GM12892 (cell line): ENCODE data around the gene OR6J1. TPM values are rescaled to one million over a fixed set of nuclear protein-coding genes. Genes with fewer than 3 reads are reported as not detected.
A peak's percentile ranks its signal among the peaks of the same experiment; 100 is the strongest.
"Not testable (repeated sequence)": the region's sequence is repeated elsewhere in the genome, so short reads cannot be mapped to it uniquely, and the experiment has no call there.

ENCODE experiments used
- DNase-seq: peaks from one replicate; pipeline ENCODE4 v3.0.0; 2011; ENCODE audit not compliant: insufficient read length
- FAIRE-seq: peaks from 2 replicates; lab custom pipeline; 2011; peaks lifted over from hg19 to GRCh38; lab: Jason Lieb, UNC
- POLR2A ChIP-seq: IDR thresholded peaks from 2 replicates; pipeline ENCODE4 v1.6.1; 2011; ENCODE audit warnings: low read depth, low read length, control low read depth
- POLR2AphosphoS5 ChIP-seq: IDR thresholded peaks from 2 replicates; pipeline ENCODE4 v1.6.1; 2011; ENCODE audit warnings: low read depth, low read length, control low read depth
- TAF1 ChIP-seq: IDR thresholded peaks from 2 replicates; pipeline ENCODE4 v1.6.1; 2011; ENCODE audit warnings: low read depth, mild to moderate bottlenecking, control low read depth, low read length, borderline replicate concordance
- polyA plus RNA-seq: library from polyadenylated mRNA; unstranded; fragments of >200 nt; gene quantifications from one replicate; pipeline ENCODE4 v1.2.1, GENCODE V29; 2012; ENCODE audit warnings: missing spikeins, inconsistent platforms; ENCODE audit not compliant: missing spikeins

OR6J1 gene
- polyA plus RNA-seq: not detected

DNA sequence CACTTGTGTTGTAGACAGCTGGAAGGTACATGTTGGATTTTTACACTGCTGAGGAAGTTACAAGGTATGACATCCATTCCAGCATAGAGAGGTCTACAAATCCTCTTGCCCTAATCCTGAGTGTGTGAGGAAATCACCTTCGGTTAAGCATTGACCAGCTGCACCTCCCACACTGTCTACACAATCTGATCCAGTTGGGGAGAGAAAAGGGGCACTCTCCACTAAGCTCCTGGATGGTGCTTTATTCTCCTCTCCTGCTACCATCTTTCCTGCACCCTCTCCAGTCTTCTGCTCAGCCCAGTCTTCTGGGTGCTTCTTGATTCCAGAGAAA lies at the start of gene OR6J1:
Gene OR6J1 (minus strand): TSS at position 48 of the 331 bp plus-strand sequence. CDS start 9,541 bp downstream, outside the sequence.
- DNase-seq (no peak), FAIRE-seq (no peak)
- TF ChIP-seq POLR2AphosphoS5 (no peak), POLR2A (no peak), TAF1 (no peak)

DNA sequence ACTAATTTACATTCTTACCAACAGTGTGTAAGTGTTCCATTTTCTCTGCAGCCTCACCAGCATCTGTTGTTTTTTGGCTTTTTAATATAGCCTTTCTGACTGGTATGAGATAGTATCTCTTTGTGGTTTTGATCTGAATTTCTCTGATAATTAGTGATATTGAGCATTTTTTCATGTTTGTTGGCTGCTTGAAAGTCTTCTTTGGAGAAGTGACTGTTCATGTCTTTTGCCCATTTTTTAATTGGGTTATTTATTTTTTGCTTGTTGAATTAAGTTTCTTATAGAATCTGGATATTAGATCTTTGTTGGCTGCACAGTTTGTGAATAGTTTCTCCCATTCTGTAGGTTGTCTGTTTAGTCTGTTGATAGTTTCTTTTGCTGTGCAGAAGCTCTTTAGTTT lies 48.0 kb upstream of the OR6J1 start:
- TF ChIP-seq TAF1: no peak
- TF ChIP-seq POLR2AphosphoS5: no peak
- TF ChIP-seq POLR2A: no peak
- FAIRE-seq (no peak), DNase-seq (no peak)

DNA sequence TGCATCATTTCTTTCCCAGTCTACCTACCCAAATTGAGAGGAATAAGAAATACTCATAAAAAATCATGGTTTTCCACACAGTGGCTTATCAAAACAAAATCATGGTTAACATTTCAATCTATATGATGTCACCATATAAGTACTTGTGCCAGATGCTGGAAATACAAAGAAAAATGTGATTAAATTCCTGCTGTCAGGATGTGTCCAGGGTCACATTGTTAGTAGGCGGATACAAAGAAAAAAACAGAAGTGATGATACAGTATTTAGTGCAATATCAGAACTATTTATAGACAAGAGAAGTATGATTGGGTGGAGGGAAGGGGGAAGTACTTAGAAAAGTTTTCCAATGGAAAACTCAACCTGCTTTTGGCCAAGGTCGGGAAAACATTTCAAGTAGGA lies 47.0 kb upstream of the OR6J1 start:
- DNase-seq (no peak), FAIRE-seq (no peak)

DNA sequence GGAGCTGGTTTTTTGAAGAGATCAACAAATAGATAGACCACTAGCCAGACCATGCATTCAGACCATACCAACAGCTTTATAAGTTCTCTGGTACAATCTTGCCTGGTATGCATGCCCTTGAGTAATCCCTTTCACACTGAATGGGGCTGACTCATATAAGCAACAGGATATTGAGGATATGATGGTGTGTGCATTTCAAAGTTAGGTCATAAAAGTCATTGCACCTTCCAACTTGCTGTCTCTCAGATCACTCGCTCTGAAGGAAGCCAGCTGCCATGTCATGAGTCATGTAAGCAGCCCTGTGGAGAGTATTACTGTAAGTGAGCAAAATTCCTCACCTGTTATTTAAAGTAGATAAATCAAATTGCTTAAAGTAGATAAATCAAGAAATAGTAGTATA lies 45.0 kb upstream of the OR6J1 start:
- TF ChIP-seq POLR2AphosphoS5 (no peak), TAF1 (no peak), POLR2A (no peak)
- no peak for FAIRE-seq
- no peak for DNase-seq

More for the DNA sequence above, 47.0 kb upstream of the OR6J1 start:
- TF ChIP-seq TAF1 (no peak), POLR2AphosphoS5 (no peak), POLR2A (no peak)

DNA sequence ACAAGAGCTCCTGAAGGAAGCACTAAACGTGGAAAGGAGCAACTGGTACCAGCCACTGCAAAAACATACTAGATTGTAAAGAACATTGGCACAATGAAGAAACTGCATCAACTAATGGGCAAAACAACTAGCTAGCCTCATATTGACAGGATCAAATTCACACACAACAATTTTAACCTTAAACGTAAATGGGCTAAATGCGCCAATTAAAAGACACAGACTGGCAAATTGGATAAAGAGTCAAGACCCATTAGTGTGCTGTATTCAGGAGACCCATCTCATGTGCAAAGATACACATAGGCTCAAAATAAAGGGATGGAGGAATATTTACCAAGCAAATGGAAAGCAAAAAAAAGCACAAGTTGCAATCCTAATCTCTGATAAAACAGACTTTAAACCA lies 43.8 kb upstream of the OR6J1 start:
- not testable (repeated sequence) for FAIRE-seq, DNase-seq

DNA sequence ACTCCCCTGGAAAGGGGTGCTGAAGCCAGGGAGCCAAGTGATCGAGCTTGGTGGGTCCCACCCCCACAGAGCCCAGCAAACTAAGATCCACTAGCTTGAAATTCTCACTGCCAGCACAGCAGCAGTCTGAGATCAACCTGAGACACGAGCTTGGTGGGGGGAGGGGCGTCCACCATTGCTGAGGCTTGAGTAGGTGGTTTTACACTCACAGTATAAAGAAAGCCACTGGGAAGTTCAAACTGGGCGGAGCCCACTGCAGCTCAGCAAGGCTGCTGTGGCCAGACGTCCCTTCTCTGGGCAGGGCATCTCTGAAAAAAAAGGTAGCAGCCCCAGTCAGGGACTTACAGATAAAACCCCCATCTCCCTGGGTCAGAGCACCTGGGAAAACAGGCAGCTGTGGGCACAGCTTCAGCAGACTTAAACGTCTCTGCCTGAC lies 42.0 kb upstream of the OR6J1 start:
- not testable (repeated sequence) for DNase-seq, FAIRE-seq

DNA sequence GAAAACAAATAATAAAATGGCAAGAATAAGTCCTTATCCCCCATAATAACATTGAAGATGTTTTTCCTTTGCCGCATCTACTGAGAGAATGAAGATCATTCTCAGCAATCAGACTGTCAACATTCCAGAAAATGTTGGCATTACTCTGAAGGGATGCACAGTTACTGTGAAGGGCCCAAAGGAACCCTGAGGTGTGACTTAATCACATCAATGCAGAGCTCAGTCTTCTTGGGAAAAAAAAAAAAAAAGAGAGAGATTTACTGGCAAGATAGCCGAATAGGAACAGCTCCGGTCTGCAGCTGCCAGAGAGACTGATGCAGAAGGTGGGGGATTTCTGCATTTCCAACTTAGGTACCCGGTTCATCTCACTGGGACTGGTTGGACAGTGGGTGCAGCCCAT lies 41.3 kb upstream of the OR6J1 start:
- FAIRE-seq (no peak), DNase-seq (no peak)
- no peak for TF ChIP-seq POLR2A
- TF ChIP-seq POLR2AphosphoS5: no peak

DNA sequence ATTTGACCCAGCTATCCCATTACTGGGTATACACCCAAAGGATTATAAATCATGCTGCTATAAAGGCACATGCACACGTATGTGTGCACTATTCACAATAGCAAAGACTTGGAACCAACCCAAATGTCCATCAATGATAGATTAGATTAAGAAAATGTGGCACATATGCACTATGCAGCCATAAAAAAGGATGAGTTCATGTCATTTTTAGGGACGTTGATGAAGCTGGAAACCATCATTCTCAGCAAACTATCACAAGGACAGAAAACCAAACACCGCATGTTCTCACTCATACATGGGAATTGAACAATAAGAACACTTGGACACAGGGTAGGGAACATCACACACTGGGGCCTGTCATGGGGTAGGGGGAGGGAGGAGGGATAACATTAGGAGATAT lies 39.3 kb upstream of the OR6J1 start:
- not testable (repeated sequence) for DNase-seq, FAIRE-seq

DNA sequence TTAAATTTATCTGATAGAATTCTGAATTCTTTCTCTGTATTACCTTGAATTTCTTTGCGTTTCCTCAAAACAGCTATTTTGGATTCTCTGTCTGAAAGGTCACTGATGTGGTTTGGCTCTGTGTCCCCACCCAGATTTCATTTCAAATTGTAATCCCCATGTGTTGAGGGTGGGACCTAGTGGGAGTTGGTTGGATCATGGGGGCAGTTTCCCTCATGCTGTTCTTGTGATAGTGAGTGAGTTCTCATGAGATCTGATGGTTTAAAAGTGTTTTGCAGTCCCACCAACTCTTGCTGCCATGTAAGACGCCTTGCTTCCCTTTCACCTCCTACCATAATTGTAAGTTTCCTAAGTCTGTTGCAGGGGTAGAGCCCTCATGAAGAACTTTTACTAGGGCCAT lies 34.1 kb upstream of the OR6J1 start:
- DNase-seq (no peak), FAIRE-seq (no peak)
- TF ChIP-seq TAF1 (no peak), POLR2AphosphoS5 (no peak), POLR2A (no peak)

DNA sequence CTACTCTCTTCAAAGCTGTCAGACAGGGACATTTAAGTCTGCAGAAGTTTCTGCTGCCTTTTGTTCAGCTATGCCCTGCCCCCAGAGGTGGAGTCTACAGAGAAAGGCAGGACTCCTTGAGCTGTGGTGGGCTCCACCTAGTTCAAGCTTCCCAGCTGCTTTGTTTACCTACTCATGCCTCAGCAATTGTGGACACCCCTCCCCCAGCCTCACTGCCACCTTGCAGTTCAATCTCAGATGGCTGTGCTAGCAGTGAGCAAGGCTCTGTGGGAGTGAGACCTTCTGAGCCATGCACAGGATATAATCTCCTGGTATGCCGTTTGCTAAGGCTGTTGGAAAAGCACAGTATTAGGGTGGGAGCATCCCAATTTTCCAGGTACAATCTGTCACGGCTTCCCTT lies 33.4 kb upstream of the OR6J1 start:
- FAIRE-seq, DNase-seq: not testable (repeated sequence)

DNA sequence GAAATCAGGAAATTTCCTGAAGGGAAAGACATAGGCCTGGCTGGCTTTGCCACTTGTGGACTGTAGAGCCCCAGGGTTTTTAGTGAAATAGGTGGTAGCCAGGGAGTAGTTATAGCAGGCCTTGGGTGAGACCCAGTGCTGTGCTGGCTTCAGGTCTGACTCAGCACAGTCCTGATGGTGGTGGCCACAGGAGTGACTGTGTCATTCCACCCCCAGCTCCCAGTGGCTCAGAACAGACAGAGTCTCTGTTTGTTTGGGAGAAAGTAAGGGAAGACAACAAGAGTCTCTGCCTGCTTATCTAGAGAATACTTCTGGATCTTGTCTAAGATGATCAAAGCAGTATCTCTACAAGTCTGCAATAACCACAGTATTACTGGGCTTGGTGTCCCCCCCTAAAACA lies 27.5 kb upstream of the OR6J1 start:
- no peak for FAIRE-seq
- DNase-seq: no peak
- TF ChIP-seq POLR2AphosphoS5: no peak
- TF ChIP-seq POLR2A: no peak
- TF ChIP-seq TAF1: no peak

DNA sequence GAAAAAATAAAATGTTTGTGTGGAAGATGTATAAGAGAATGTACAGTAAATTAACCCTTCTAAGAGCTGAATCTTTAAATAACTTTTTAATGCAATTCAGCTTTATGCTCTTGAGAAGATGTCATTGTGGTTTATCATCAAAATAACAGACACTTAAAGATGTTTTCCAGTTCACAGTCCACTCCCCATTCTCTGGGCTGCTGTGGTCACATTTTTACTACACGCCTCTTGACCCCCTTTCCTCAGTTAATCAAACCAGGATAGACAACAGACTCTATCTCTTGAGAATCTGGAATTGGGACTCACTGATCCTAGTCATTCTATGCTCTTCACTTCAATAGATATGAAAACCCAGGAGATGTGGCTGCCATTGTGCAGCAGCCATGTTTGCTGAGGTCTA lies 24.7 kb upstream of the OR6J1 start:
- TF ChIP-seq POLR2A (no peak), TAF1 (no peak), POLR2AphosphoS5 (no peak)
- no peak for FAIRE-seq
- DNase-seq: no peak

DNA sequence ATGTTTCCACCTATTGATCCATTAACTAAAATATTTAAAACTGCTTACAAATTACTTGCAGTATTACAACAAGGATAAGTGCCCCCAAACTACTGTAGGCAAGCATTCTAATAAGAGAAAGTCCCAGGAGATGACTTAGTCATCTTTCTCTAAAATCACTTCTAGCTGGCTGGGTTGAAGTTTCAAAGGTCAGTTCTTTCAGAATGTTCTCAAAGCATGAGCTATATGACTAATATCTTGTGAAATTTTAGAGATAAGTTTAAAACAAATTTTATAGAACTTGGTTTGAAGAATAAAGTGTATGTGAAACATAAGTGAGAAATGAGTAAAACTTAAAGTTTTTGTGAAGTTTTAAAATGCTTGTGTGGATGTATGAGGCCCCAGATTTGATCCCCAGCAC lies 24.3 kb upstream of the OR6J1 start:
- TF ChIP-seq POLR2AphosphoS5: no peak
- no peak for TF ChIP-seq TAF1
- no peak for TF ChIP-seq POLR2A
- FAIRE-seq (peak; percentile 42), DNase-seq (no peak)

DNA sequence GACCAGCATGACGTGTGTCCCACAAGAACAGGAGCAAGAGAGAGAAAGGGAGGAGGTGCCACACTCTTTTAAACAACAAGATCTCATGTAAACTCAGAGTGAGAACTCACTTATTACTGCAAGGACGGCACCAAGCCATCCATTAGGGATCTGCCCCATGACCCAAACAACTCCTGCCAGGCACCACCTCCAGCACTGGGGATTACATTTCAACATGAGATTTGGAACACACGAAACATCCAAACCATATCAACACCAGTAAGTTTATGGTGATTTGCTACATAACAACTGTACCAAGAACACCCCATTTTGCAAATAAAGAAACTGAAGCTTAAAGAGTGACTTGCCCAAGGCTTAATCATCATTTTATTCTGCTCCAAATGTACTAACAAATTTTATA lies 23.7 kb upstream of the OR6J1 start:
- peak; percentile 60 for FAIRE-seq

More for the DNA sequence above, 23.7 kb upstream of the OR6J1 start:
- TF ChIP-seq POLR2AphosphoS5 (no peak), POLR2A (no peak), TAF1 (no peak)
- no peak for DNase-seq
